IMR-90 (cell line): ENCODE data around the gene LRRC37A. TPM values are rescaled to one million over a fixed set of nuclear protein-coding genes. Genes with fewer than 3 reads are reported as not detected.
"Not testable (repeated sequence)": the region's sequence is repeated elsewhere in the genome, so short reads cannot be mapped to it uniquely, and the experiment has no call there.

Source experiments
- ATAC-seq: fragments of 200-7000 bp; cut with Tn5 transposase; 2 replicates; pipeline ENCODE4 v1.9.1; 2020; ENCODE audit warnings: low read depth, mild to moderate bottlenecking, moderate library complexity
- BruUV-seq: library from RNA; stranded (reverse); fragments of 400-500 nt; replicated peaks from 2 replicates; lab custom pipeline; 2021; lab: Mats Ljungman, UMichigan
- CTCF ChIA-PET: fragments of 300-600 bp; formaldehyde crosslinking; extraction: SDS; loops from one replicate; lab custom pipeline; 2021; ENCODE audit warnings: antibody characterized with exemption; lab: Yijun Ruan, JAX
- POLR2A ChIA-PET: fragments of 300-600 bp; sonication (Branson Sonifier 250); formaldehyde crosslinking; loops from one replicate; lab custom pipeline; 2022; ENCODE audit warnings: antibody characterized with exemption; ENCODE audit not compliant: unreplicated experiment; lab: Charles Lee
- DNase-seq: peaks from one replicate; pipeline ENCODE4 v3.0.0; 2013
- H2AFZ ChIP-seq: replicated peaks from 2 replicates; pipeline ENCODE3; 2013; ENCODE audit warnings: low read length, mild to moderate bottlenecking; ENCODE audit not compliant: poor library complexity
- H2AK5ac ChIP-seq: 2 replicates; pipeline ENCODE4 v1.6.1; 2013; ENCODE audit warnings: low read depth, low read length, inconsistent platforms
- H2AK9ac ChIP-seq: replicated peaks from 2 replicates; pipeline ENCODE3; 2013; ENCODE audit warnings: mild to moderate bottlenecking, low read depth, low read length, moderate library complexity; ENCODE audit not compliant: poor library complexity
- H2BK120ac ChIP-seq: 2 replicates; pipeline ENCODE4 v1.6.1; 2013; ENCODE audit warnings: low read depth, low read length, inconsistent platforms
- H2BK15ac ChIP-seq: 3 replicates; pipeline ENCODE4 v1.6.1; 2013; ENCODE audit warnings: low read depth, low read length, inconsistent platforms
- H2BK20ac ChIP-seq: 2 replicates; pipeline ENCODE4 v1.6.1; 2013; ENCODE audit warnings: low read depth, mild to moderate bottlenecking, inconsistent platforms, low read length, moderate library complexity
- H2BK5ac ChIP-seq: 2 replicates; pipeline ENCODE4 v1.6.1; 2013; ENCODE audit warnings: mild to moderate bottlenecking, low read depth, low read length, inconsistent platforms; ENCODE audit not compliant: poor library complexity, severe bottlenecking
- H3K14ac ChIP-seq: replicated peaks from 2 replicates; pipeline ENCODE4 v1.6.1; 2013; ENCODE audit warnings: low read depth, low read length, inconsistent platforms
- H3K18ac ChIP-seq: 2 replicates; pipeline ENCODE4 v1.6.1; 2013; ENCODE audit warnings: low read depth, low read length, control low read depth
- H3K23ac ChIP-seq: 2 replicates; pipeline ENCODE4 v1.6.1; 2013; ENCODE audit warnings: low read depth, low read length, inconsistent platforms
- H3K27ac ChIP-seq: 2 replicates; pipeline ENCODE4 v1.5.1; 2013; ENCODE audit warnings: mild to moderate bottlenecking, control low read depth, low read length; ENCODE audit not compliant: insufficient read depth
- H3K27me3 ChIP-seq: 2 replicates; pipeline ENCODE4 v1.6.1; 2013; ENCODE audit warnings: low read length; ENCODE audit not compliant: control insufficient read depth, insufficient read depth
- H3K36me3 ChIP-seq: 2 replicates; pipeline ENCODE4 v1.6.1; 2013; ENCODE audit warnings: low read length, mixed read lengths; ENCODE audit not compliant: control insufficient read depth, insufficient read depth
- H3K4ac ChIP-seq: 2 replicates; pipeline ENCODE4 v1.6.1; 2013; ENCODE audit warnings: low read depth, low read length, inconsistent platforms
- H3K4me1 ChIP-seq: 2 replicates; pipeline ENCODE4 v1.6.1; 2013; ENCODE audit warnings: low read length, mixed read lengths; ENCODE audit not compliant: control insufficient read depth, insufficient read depth
- H3K4me2 ChIP-seq: 2 replicates; pipeline ENCODE4 v1.6.1; 2013; ENCODE audit warnings: low read depth, mild to moderate bottlenecking, control low read depth, low read length, moderate library complexity
- H3K4me3 ChIP-seq: 2 replicates; pipeline ENCODE4 v1.5.1; 2013; ENCODE audit warnings: low read depth, mild to moderate bottlenecking, control low read depth, low read length, moderate library complexity; ENCODE audit not compliant: insufficient read depth
- H3K56ac ChIP-seq: 2 replicates; pipeline ENCODE4 v1.6.1; 2013; ENCODE audit warnings: low read length, inconsistent platforms; ENCODE audit not compliant: insufficient read depth; ENCODE audit errors: extremely low read depth
- H3K79me1 ChIP-seq, 2 experiments: 2 replicates each; pipeline ENCODE4 v1.6.1; 2013; ENCODE audit warnings: low read length in 2 of 2, inconsistent platforms in 1 of 2, low read depth in 1 of 2
- H3K9ac ChIP-seq: 2 replicates; pipeline ENCODE4 v1.6.1; 2013; ENCODE audit warnings: low read depth, low read length, control low read depth
- H3K9me1 ChIP-seq: 2 replicates; pipeline ENCODE4 v1.6.1; 2013; ENCODE audit warnings: low read length, inconsistent platforms; ENCODE audit not compliant: insufficient read depth
- H3K9me3 ChIP-seq: 2 replicates; pipeline ENCODE4 v1.6.1; 2013; ENCODE audit warnings: low read length; ENCODE audit not compliant: control insufficient read depth, insufficient read depth
- H4K20me1 ChIP-seq: 2 replicates; pipeline ENCODE4 v1.6.1; 2013; ENCODE audit warnings: low read length, inconsistent platforms; ENCODE audit not compliant: insufficient read depth
- H4K5ac ChIP-seq: 2 replicates; pipeline ENCODE4 v1.6.1; 2013; ENCODE audit warnings: mild to moderate bottlenecking, low read depth, low read length, control low read depth
- H4K8ac ChIP-seq, 2 experiments: 2 replicates each; pipeline ENCODE4 v1.6.1; 2013; ENCODE audit warnings: low read depth in 2 of 2, low read length in 2 of 2, control low read depth in 1 of 2, inconsistent platforms in 1 of 2
- H4K91ac ChIP-seq: 2 replicates; pipeline ENCODE4 v1.6.1; 2013; ENCODE audit warnings: low read depth, low read length, inconsistent platforms; ENCODE audit not compliant: insufficient read depth
- WGBS, 2 experiments: methylation state at CpG; one replicate each; pipeline versions ENCODE4 v1.1.5 to v1.1.7; 2013; ENCODE audit warnings: missing lambda C conversion rate in 2 of 2; ENCODE audit not compliant: insufficient read length in 1 of 2; ENCODE audit errors: extremely low coverage in 2 of 2; 5-methylcytosine and 5-hydroxymethylcytosine counted together
- dilution Hi-C: fragments of 300-500 bp; cut with HindIII; formaldehyde crosslinking; loops from one replicate; pipeline ENCODE4 v1.14.3; 2018; ENCODE audit warnings: low sequenced_read_pairs; ENCODE audit not compliant: unreplicated experiment
- in situ Hi-C: fragments of 300-500 bp; cut with MboI; formaldehyde crosslinking; loops from 3 replicates; pipeline ENCODE4 v1.14.3; 2019; ENCODE audit warnings: low sequenced_read_pairs, inconsistent platforms, mixed read lengths
- intact Hi-C: fragments of 100-400 bp; cut with micrococcal nuclease; formaldehyde crosslinking; loops from 2 replicates; pipeline ENCODE4 v1.10.0; 2022
- polyA plus RNA-seq, 3 experiments: library from polyadenylated mRNA; depleted of rRNA; stranded (reverse); fragments of >200 nt; gene quantifications; 2 replicates each; pipeline ENCODE4 v1.2.3, GENCODE V29; 2012; ENCODE audit warnings: low replicate concordance in 1 of 3
- total RNA-seq: library from RNA; depleted of rRNA; stranded (reverse); fragments of >200 nt; gene quantifications from 2 replicates; pipeline ENCODE4 v1.2.3, GENCODE V29; 2012

LRRC37A gene
- total and polyA plus RNA-seq, 2 of the 4 experiments (the other 2 are of a cell fraction) = 0.72 to 0.91 TPM

GRCh38 chr17:46290906-46291546, 3.9 kb upstream of the LRRC37A start:
- DNase-seq, ATAC-seq, H3K9me1 ChIP-seq, H3K4ac ChIP-seq, H4K91ac ChIP-seq, H2BK15ac ChIP-seq, H2BK20ac ChIP-seq, H3K27me3 ChIP-seq, H4K5ac ChIP-seq, H3K4me1 ChIP-seq, H4K20me1 ChIP-seq, dilution Hi-C loops, H4K8ac ChIP-seq, intact Hi-C loops, H3K14ac ChIP-seq, H2BK5ac ChIP-seq, BruUV-seq, H3K23ac ChIP-seq, H3K79me1 ChIP-seq, H3K36me3 ChIP-seq, H2AFZ ChIP-seq, H2AK9ac ChIP-seq, H3K4me3 ChIP-seq, POLR2A ChIA-PET, CTCF ChIA-PET, H2AK5ac ChIP-seq, H3K9me3 ChIP-seq, H3K4me2 ChIP-seq, H3K27ac ChIP-seq, H3K9ac ChIP-seq, H3K18ac ChIP-seq, H3K56ac ChIP-seq, H2BK120ac ChIP-seq, in situ Hi-C loops: not testable (repeated sequence)
- WGBS, 2 experiments = no CpG with 5 or more reads among the region's 4 CpGs

GRCh38 chr17:46291618-46292017, 3.3 kb upstream of the LRRC37A start:
- H3K27ac ChIP-seq, H4K5ac ChIP-seq, H3K9me1 ChIP-seq, H3K4ac ChIP-seq, H2BK5ac ChIP-seq, H3K9ac ChIP-seq, H2BK20ac ChIP-seq, H3K9me3 ChIP-seq, H4K91ac ChIP-seq, BruUV-seq, DNase-seq, H3K27me3 ChIP-seq, H3K18ac ChIP-seq, H2BK120ac ChIP-seq, in situ Hi-C loops, H3K14ac ChIP-seq, ATAC-seq, H2AFZ ChIP-seq, H4K20me1 ChIP-seq, H3K56ac ChIP-seq, H2BK15ac ChIP-seq, CTCF ChIA-PET, intact Hi-C loops, H2AK5ac ChIP-seq, H4K8ac ChIP-seq, dilution Hi-C loops, H2AK9ac ChIP-seq, POLR2A ChIA-PET, H3K4me3 ChIP-seq, H3K4me1 ChIP-seq, H3K79me1 ChIP-seq, H3K36me3 ChIP-seq, H3K4me2 ChIP-seq, H3K23ac ChIP-seq: not testable (repeated sequence)
- WGBS, 2 experiments = no CpG with 5 or more reads among the region's 8 CpGs
